HepG2 (cell line): ENCODE measurements around the gene TM7SF3. TPM values are rescaled to one million over a fixed set of nuclear protein-coding genes. Genes with fewer than 3 reads are reported as not detected.

Source experiments
- ATAC-seq: fragments of 200-7000 bp; cut with Tn5 transposase; 3 replicates; pipeline ENCODE4 v1.9.1; 2020; ENCODE audit warnings: mild to moderate bottlenecking, moderate library complexity
- BruUV-seq: library from RNA; stranded (reverse); fragments of 400-500 nt; replicated peaks from 2 replicates; lab custom pipeline; 2021; lab: Mats Ljungman, UMichigan
- CTCF ChIA-PET: fragments of 300-600 bp; formaldehyde crosslinking; extraction: SDS; loops from one replicate; lab custom pipeline; 2021; ENCODE audit warnings: low total read pairs, inconsistent platforms, low intra/inter-chr PET ratio; lab: Yijun Ruan, JAX
- POLR2A ChIA-PET: fragments of 350-600 bp; sonication (Branson Sonifier 250); formaldehyde crosslinking; loops from one replicate; lab custom pipeline; 2020; ENCODE audit warnings: antibody characterized with exemption, inconsistent platforms; lab: Yijun Ruan, JAX
- DNase-seq: peaks from one replicate; pipeline ENCODE4 v3.0.0-alpha.2; 2015; ENCODE audit warnings: low spot score
- FAIRE-seq: peaks from 3 replicates; lab custom pipeline; 2011; peaks lifted over from hg19 to GRCh38; lab: Jason Lieb, UNC
- H2AFZ ChIP-seq: one replicate; pipeline ENCODE4 v1.6.1; 2011; ENCODE audit warnings: low read length, inconsistent platforms
- H3K27ac ChIP-seq: fragments of 300-600 bp; 3 replicates; pipeline ENCODE4 v1.8.0; 2011; ENCODE audit warnings: mixed run types, mild to moderate bottlenecking, mixed read lengths, low read length, inconsistent platforms; ENCODE audit not compliant: insufficient read depth; ENCODE audit errors: extremely low read length
- H3K27me3 ChIP-seq, 2 experiments: fragments of 200-600 bp in 1 of 2; 2 replicates in 1 of 2; 3 replicates in 1 of 2; pipeline versions ENCODE4 v1.6.0 to v1.8.0; 2011; ENCODE audit warnings: low read length in 2 of 2, mild to moderate bottlenecking in 2 of 2, moderate library complexity in 2 of 2, inconsistent platforms in 1 of 2; ENCODE audit not compliant: insufficient read depth in 2 of 2, control insufficient read depth in 1 of 2
- H3K36me3 ChIP-seq, 2 experiments: fragments of 200-600 bp in 1 of 2; replicated peaks in 1 of 2; 2 replicates in 1 of 2; 3 replicates in 1 of 2; pipeline versions ENCODE4 v1.5.1 to v1.8.0; 2011; ENCODE audit warnings: low read length in 2 of 2, inconsistent platforms in 1 of 2; ENCODE audit not compliant: insufficient read depth in 2 of 2, control insufficient read depth in 1 of 2
- H3K4me1 ChIP-seq: 2 replicates; pipeline ENCODE4 v1.5.1; 2012; ENCODE audit warnings: low read length, inconsistent platforms; ENCODE audit not compliant: insufficient read depth
- H3K4me2 ChIP-seq: 2 replicates; pipeline ENCODE4 v1.6.0; 2011; ENCODE audit warnings: low read depth, low read length, inconsistent platforms
- H3K4me3 ChIP-seq, 3 experiments: fragments of 200-600 bp in 1 of 3; sonication (generic), shearing (Covaris generic) in 1 of 3; replicated peaks in 1 of 3; 2 replicates each; pipeline ENCODE4 v1.5.1; 2011 to 2016; ENCODE audit warnings: low read length in 3 of 3, inconsistent platforms in 2 of 3, low read depth in 2 of 3, mild to moderate bottlenecking in 2 of 3, control low read depth in 1 of 3, mixed read lengths in 1 of 3; ENCODE audit not compliant: insufficient read depth in 1 of 3
- H3K79me2 ChIP-seq: one replicate; pipeline ENCODE4 v1.6.1; 2011; ENCODE audit warnings: low read length, inconsistent platforms; ENCODE audit not compliant: insufficient read depth
- H3K9ac ChIP-seq: 2 replicates; pipeline ENCODE4 v1.6.0; 2011; ENCODE audit warnings: mild to moderate bottlenecking, low read depth, low read length, inconsistent platforms; ENCODE audit not compliant: insufficient read depth
- H3K9me3 ChIP-seq: 2 replicates; pipeline ENCODE4 v1.5.1; 2012; ENCODE audit warnings: mild to moderate bottlenecking, low read length
- H4K20me1 ChIP-seq: 2 replicates; pipeline ENCODE4 v1.6.0; 2011; ENCODE audit warnings: inconsistent platforms, mild to moderate bottlenecking, low read length, moderate library complexity; ENCODE audit not compliant: insufficient read depth
- MAZ ChIP-seq, 2 experiments: sonication (generic) in 1 of 2; formaldehyde crosslinking in 1 of 2; IDR thresholded peaks; 2 replicates each; pipeline versions ENCODE4 v1.5.0 to v1.6.1; 2012 to 2020; ENCODE audit warnings: low read depth in 2 of 2, mild to moderate bottlenecking in 2 of 2, borderline replicate concordance in 1 of 2, improper control_type of control experiment in 1 of 2, low read length in 1 of 2, missing genetic modification reagents in 1 of 2, moderate library complexity in 1 of 2
- PAWR ChIP-seq: sonication (generic); formaldehyde crosslinking; IDR thresholded peaks from 2 replicates; pipeline ENCODE4 v1.4.0; 2020; ENCODE audit warnings: missing genetic modification reagents, mild to moderate bottlenecking, borderline replicate concordance
- PITX1 ChIP-seq: sonication (generic); formaldehyde crosslinking; IDR thresholded peaks from 2 replicates; pipeline ENCODE4 v1.5.1; 2020; ENCODE audit warnings: mild to moderate bottlenecking, missing genetic modification reagents
- SOX5 ChIP-seq: IDR thresholded peaks from 2 replicates; pipeline ENCODE4 v1.6.1; 2016; ENCODE audit warnings: borderline replicate concordance
- THAP11 ChIP-seq: IDR thresholded peaks from 2 replicates; pipeline ENCODE4 v1.6.1; 2016; ENCODE audit warnings: missing biosample characterization, missing genetic modification reagents
- ZNF3 ChIP-seq: IDR thresholded peaks from 2 replicates; pipeline ENCODE4 v1.7.0; 2017; ENCODE audit warnings: inconsistent platforms
- ZNF451 ChIP-seq: sonication (generic); formaldehyde crosslinking; IDR thresholded peaks from 2 replicates; pipeline ENCODE4 v1.5.0; 2020; ENCODE audit warnings: mild to moderate bottlenecking, missing genetic modification reagents
- ZNF484 ChIP-seq: sonication (generic); formaldehyde crosslinking; IDR thresholded peaks from 2 replicates; pipeline ENCODE4 v1.5.1; 2020; ENCODE audit warnings: mild to moderate bottlenecking, low read depth, missing genetic modification reagents, borderline replicate concordance
- ZNF629 ChIP-seq: sonication (generic); formaldehyde crosslinking; conservative IDR thresholded peaks from 2 replicates; pipeline ENCODE4 v1.5.0; 2020; ENCODE audit warnings: missing genetic modification reagents
- ZNF644 ChIP-seq: IDR thresholded peaks from 2 replicates; pipeline ENCODE4 v1.6.1; 2016; ENCODE audit warnings: low read depth
- ZNF746 ChIP-seq: sonication (generic); formaldehyde crosslinking; IDR thresholded peaks from 2 replicates; pipeline ENCODE4 v1.8.0; 2022; ENCODE audit warnings: mild to moderate bottlenecking, missing genetic modification reagents
- ZNF749 ChIP-seq: sonication (generic); formaldehyde crosslinking; IDR thresholded peaks from 2 replicates; pipeline ENCODE4 v1.8.0; 2022; ENCODE audit warnings: mild to moderate bottlenecking, missing genetic modification reagents, moderate library complexity, borderline replicate concordance
- WGBS: methylation state at CpG from one replicate; pipeline ENCODE4 v1.1.6; 2017; ENCODE audit warnings: low lambda C conversion rate; 5-methylcytosine and 5-hydroxymethylcytosine counted together
- in situ Hi-C: cut with HindIII; loops from 2 replicates; pipeline ENCODE4 v1.10.0; 2017; ENCODE audit warnings: low pct_unique_long_range_greater_than_20kb; ENCODE audit not compliant: extremely low pct_ligation_motif_present
- intact Hi-C: fragments of 100-400 bp; cut with micrococcal nuclease; formaldehyde crosslinking; loops from one replicate; pipeline ENCODE4 v1.10.0; 2022; ENCODE audit not compliant: unreplicated experiment
- polyA plus RNA-seq, 8 experiments: library from polyadenylated mRNA; depleted of rRNA in 3 of 8; stranded (reverse) in 7 of 8; unstranded in 1 of 8; fragments of >200 nt; fragmentation: Illumina TruSeq in 4 of 8; extraction: Trizol in 4 of 8; gene quantifications; 2 replicates each; pipeline versions ENCODE4 v1.2.1 to v1.2.3, GENCODE V29; 2011 to 2016; ENCODE audit warnings: low read depth in 4 of 8, missing spikeins in 1 of 8, mixed read lengths in 1 of 8; ENCODE audit not compliant: insufficient read depth in 1 of 8
- total RNA-seq, 5 experiments: library from RNA; depleted of rRNA; stranded (reverse); fragments of >200 nt; fragmentation: Illumina TruSeq; extraction: Trizol; gene quantifications; 2 replicates each; pipeline ENCODE4 v1.2.3, GENCODE V29; 2016; ENCODE audit warnings: low read depth in 1 of 5
- TF ChIP-seq, protein P1 (sequence below): sonication (generic); formaldehyde crosslinking; IDR thresholded peaks from 2 replicates; pipeline ENCODE4 v1.8.1; 2023; ENCODE audit warnings: mild to moderate bottlenecking, missing genetic modification reagents, borderline replicate concordance
- TF ChIP-seq, protein P2 (sequence below): sonication (generic); IDR thresholded peaks from 2 replicates; pipeline ENCODE4 v1.6.1; 2016; ENCODE audit warnings: low read depth, borderline replicate concordance
- TF ChIP-seq, protein P3 (sequence below): IDR thresholded peaks from 2 replicates; pipeline ENCODE4 v1.6.1; 2016; ENCODE audit warnings: missing compliant biosample characterization, missing genetic modification reagents, borderline replicate concordance

The TM7SF3 gene
- total and polyA plus RNA-seq, 2 of the 13 experiments (the other 11 are each of a cell fraction or from before 2014, with no cell fraction given) = 116 to 142 TPM

DNA sequence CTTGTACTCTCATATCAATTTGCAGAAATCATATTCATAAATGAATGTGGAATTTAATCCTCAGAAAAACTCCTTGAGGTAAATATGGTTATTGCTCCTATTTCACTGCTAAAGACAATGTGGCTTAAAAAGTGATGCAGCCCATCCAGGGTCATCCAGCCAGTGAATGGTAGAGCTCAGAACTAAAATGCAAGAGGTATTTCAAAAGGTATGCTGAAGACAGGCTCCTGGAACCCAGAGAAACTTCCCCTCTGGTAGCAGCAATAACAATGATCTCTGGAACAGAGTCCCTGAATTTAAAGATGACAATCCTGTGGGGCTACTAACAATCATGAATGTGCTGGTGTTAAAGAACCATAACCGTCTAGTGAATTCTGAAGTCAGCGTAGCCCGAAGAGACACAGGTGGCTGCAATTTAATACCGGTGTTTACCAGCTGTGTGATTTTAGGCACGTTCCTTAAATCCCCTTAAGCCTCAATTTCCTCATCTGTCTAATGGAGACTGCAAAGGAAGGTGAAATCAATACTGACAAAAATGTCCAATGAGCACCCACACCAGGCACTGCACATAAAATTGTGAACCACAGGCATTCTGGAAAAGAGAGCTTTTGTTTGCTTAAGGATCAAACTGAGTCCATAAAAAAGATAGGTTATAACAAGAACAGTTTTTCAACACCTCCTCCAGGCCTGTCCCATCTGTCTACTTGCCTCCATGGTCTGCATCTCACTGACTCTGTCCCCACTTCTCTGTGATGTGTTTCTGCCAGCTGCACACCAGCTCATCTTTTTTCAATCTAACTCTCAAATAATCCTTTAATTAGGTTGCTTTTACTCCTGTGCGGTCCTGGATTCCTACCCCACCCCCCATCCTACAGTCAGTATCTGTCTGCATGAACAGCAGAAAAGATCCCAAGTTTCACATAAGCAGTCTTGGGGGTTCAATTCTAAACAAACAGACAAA is 10.5 kb downstream of the TM7SF3 start:
- ChIA-PET POLR2A (no interaction called here), CTCF (no interaction called here)
- DNase-seq = no peak
- H3K36me3 ChIP-seq = peaks cover 2 to 8% of the 10 kb centered on the region in 2 experiments
- H2AFZ ChIP-seq = no peak overlapping the region
- H3K4me3 ChIP-seq = no peak overlapping the region
- H3K27me3 ChIP-seq = no peaks in the 10 kb centered on the region
- no peaks in the 10 kb centered on the region; the same call in 1 of the 2 replicates for H4K20me1 ChIP-seq
- peaks cover 50% of the 10 kb centered on the region for H3K4me1 ChIP-seq
- TF ChIP-seq ZNF451 (CRISPR knock-in tag) (no peak), ZNF629 (peak; percentile 84)
- ATAC-seq = no peak
- in situ Hi-C loops = no loop called here
- no TSS peak for BruUV-seq
- H3K9ac ChIP-seq = no peak overlapping the region
- H3K27ac ChIP-seq = no peak overlapping the region
- WGBS = 85% methylated on average over 6 of the region's 6 CpGs
- intact Hi-C loops = loop anchor here (1.0 kb wide), 1 partner anchor 10 kb away; no protein-coding TSS in a partner anchor
- H3K9me3 ChIP-seq = no peaks in the 10 kb centered on the region
- H3K4me2 ChIP-seq = no peak overlapping the region
- H3K79me2 ChIP-seq = peaks cover 42% of the 10 kb centered on the region
- no peak for FAIRE-seq

DNA sequence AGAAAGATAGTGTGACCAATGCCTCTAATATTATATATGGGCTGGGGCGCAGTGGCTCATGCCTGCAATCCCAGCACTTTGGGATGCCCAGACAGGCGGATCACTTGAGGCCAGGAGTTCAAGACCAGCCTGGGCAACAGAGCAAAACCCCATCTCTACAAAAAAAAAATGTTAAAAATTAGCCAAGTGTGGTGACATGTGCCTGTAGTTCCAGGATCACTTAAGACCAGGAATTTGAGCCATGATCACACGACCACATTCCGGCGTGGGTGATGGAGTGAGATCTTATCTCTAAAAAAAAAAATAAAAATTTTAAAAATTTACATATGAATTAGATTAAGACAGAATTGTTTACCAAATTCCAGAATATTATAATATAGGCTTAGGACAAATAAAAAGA is 12.0 kb downstream of the TM7SF3 start:
- BruUV-seq = no TSS peak
- peaks cover 34% of the 10 kb centered on the region for H3K4me1 ChIP-seq
- no peak overlapping the region for H3K4me2 ChIP-seq
- H3K27me3 ChIP-seq = no peaks in the 10 kb centered on the region
- CTCF ChIA-PET = no interaction called here
- peaks cover 33% of the 10 kb centered on the region for H3K79me2 ChIP-seq
- no peaks in the 10 kb centered on the region for H3K9me3 ChIP-seq
- no peak for FAIRE-seq
- WGBS = 92% methylated on average over 4 of the region's 5 CpGs
- no peak for ATAC-seq
- H3K9ac ChIP-seq = no peak overlapping the region
- intact Hi-C loops = no loop called here
- POLR2A ChIA-PET = no interaction called here
- no peak overlapping the region for H3K4me3 ChIP-seq
- in situ Hi-C loops = no loop called here
- H2AFZ ChIP-seq = no peak overlapping the region
- peaks cover 4 to 16% of the 10 kb centered on the region in 2 experiments for H3K36me3 ChIP-seq
- no peak overlapping the region for H3K27ac ChIP-seq
- no peaks in the 10 kb centered on the region; the same call in 1 of the 2 replicates for H4K20me1 ChIP-seq
- no peak for DNase-seq
- TF ChIP-seq ZNF746 (CRISPR knock-in tag) (no peak), ZNF484 (CRISPR knock-in tag) (no peak), ZNF3 (CRISPR knock-in tag) (no peak), THAP11 (CRISPR knock-in tag) (no peak), SOX5 (CRISPR knock-in tag) (no peak), PAWR (CRISPR knock-in tag) (no peak), MAZ (IDR thresholded peaks at IDR 0.05; ENCODE audit: borderline replicate concordance, low read depth, low read length) (no peak), MAZ (CRISPR knock-in tag; IDR thresholded peaks at IDR 0.05; ENCODE audit: low read depth) (no peak), PITX1 (CRISPR knock-in tag) (no peak), ZNF644 (CRISPR knock-in tag) (no peak), ZNF749 (CRISPR knock-in tag) (no peak)
- TF ChIP-seq, protein P1, sequence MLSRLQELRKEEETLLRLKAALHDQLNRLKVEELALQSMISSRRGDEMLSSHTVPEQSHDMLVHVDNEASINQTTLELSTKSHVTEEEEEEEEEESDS (CRISPR knock-in tag) = no peak
- TF ChIP-seq, protein P2, sequence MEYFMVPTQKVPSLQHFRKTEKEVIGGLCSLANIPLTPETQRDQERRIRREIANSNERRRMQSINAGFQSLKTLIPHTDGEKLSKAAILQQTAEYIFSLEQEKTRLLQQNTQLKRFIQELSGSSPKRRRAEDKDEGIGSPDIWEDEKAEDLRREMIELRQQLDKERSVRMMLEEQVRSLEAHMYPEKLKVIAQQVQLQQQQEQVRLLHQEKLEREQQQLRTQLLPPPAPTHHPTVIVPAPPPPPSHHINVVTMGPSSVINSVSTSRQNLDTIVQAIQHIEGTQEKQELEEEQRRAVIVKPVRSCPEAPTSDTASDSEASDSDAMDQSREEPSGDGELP = no peak
- TF ChIP-seq, protein P3, sequence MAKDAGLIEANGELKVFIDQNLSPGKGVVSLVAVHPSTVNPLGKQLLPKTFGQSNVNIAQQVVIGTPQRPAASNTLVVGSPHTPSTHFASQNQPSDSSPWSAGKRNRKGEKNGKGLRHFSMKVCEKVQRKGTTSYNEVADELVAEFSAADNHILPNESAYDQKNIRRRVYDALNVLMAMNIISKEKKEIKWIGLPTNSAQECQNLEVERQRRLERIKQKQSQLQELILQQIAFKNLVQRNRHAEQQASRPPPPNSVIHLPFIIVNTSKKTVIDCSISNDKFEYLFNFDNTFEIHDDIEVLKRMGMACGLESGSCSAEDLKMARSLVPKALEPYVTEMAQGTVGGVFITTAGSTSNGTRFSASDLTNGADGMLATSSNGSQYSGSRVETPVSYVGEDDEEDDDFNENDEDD (CRISPR knock-in tag) = no peak
